Liver (tissue), 9 donors: ENCODE results near the gene CDH23. TPM values are rescaled to one million over a fixed set of nuclear protein-coding genes. Genes with fewer than 3 reads are reported as not detected.

ENCODE experiments used
- DNase-seq: peaks from one replicate; pipeline ENCODE4 v3.0.0-alpha.2; 2017; ENCODE audit warnings: low spot score
- H3K27ac ChIP-seq, 2 donors: one replicate each; pipeline ENCODE4 v1.7.0; 2013; ENCODE audit warnings: inconsistent platforms in 2 of 2, low read length in 2 of 2, control low read depth in 1 of 2, low read depth in 1 of 2, mild to moderate bottlenecking in 1 of 2
- H3K27me3 ChIP-seq, 4 donors: one replicate each; pipeline versions ENCODE4 v1.6.1 to v1.7.0; 2013; ENCODE audit warnings: low read length in 3 of 4, inconsistent platforms in 1 of 4, mild to moderate bottlenecking in 1 of 4, moderate library complexity in 1 of 4; ENCODE audit not compliant: control insufficient read depth in 4 of 4, insufficient read depth in 4 of 4
- H3K36me3 ChIP-seq, 4 donors: one replicate each; pipeline versions ENCODE4 v1.6.1 to v1.7.0; 2013; ENCODE audit warnings: low read length in 3 of 4, mild to moderate bottlenecking in 3 of 4, low read depth in 1 of 4, moderate library complexity in 1 of 4; ENCODE audit not compliant: control insufficient read depth in 4 of 4, insufficient read depth in 3 of 4
- H3K4me1 ChIP-seq, 4 donors: one replicate each; pipeline versions ENCODE4 v1.6.1 to v1.7.0; 2013; ENCODE audit warnings: low read length in 3 of 4, mild to moderate bottlenecking in 3 of 4, moderate library complexity in 1 of 4; ENCODE audit not compliant: control insufficient read depth in 4 of 4, insufficient read depth in 4 of 4
- H3K4me3 ChIP-seq, 3 donors: one replicate each; pipeline versions ENCODE4 v1.6.1 to v1.7.0; 2013; ENCODE audit warnings: low read length in 3 of 3, control low read depth in 1 of 3, low read depth in 1 of 3, mild to moderate bottlenecking in 1 of 3
- H3K9ac ChIP-seq, 2 donors: one replicate each; pipeline ENCODE4 v1.7.0; 2013; ENCODE audit warnings: low read length in 2 of 2, mild to moderate bottlenecking in 2 of 2, moderate library complexity in 2 of 2, control low read depth in 1 of 2, low read depth in 1 of 2
- H3K9me3 ChIP-seq, 4 donors: one replicate each; pipeline versions ENCODE4 v1.6.1 to v1.7.0; 2013; ENCODE audit warnings: low read length in 3 of 4; ENCODE audit not compliant: control insufficient read depth in 4 of 4
- FOXA2 ChIP-seq: IDR thresholded peaks from 2 replicates; pipeline ENCODE4 v1.6.1; 2016; ENCODE audit warnings: antibody characterized with exemption
- GABPA ChIP-seq, 2 donors: IDR thresholded peaks in 1 of 2; conservative IDR thresholded peaks in 1 of 2; 2 replicates each; pipeline ENCODE4 v1.6.1; 2016; ENCODE audit warnings: antibody characterized with exemption in 2 of 2, mild to moderate bottlenecking in 1 of 2, moderate library complexity in 1 of 2
- JUND ChIP-seq, 2 donors: IDR thresholded peaks; 2 replicates each; pipeline ENCODE4 v1.6.1; 2016; ENCODE audit warnings: antibody characterized with exemption in 2 of 2
- NR2F2 ChIP-seq: IDR thresholded peaks from 2 replicates; pipeline ENCODE4 v1.6.1; 2016; ENCODE audit warnings: antibody characterized with exemption
- RXRA ChIP-seq, 2 donors: IDR thresholded peaks; 2 replicates each; pipeline ENCODE4 v1.6.1; 2017 to 2018; ENCODE audit warnings: antibody characterized with exemption in 2 of 2, mild to moderate bottlenecking in 1 of 2
- SP1 ChIP-seq: IDR thresholded peaks from 2 replicates; pipeline ENCODE4 v1.6.1; 2018; ENCODE audit warnings: antibody characterized with exemption, mild to moderate bottlenecking
- WGBS: extraction: QIAGEN DNeasy Blood & Tissue Kit; methylation state at CpG from one replicate; pipeline ENCODE4 v1.1.7; 2013; 5-methylcytosine and 5-hydroxymethylcytosine counted together
- polyA plus RNA-seq, 2 donors: library from polyadenylated mRNA; stranded (reverse) in 1 of 2; unstranded in 1 of 2; fragments of 200-250 nt in 1 of 2; fragments of >200 nt in 1 of 2; fragmentation: Nextera tagmentation in 1 of 2; extraction: Ambion mirVana in 1 of 2; gene quantifications; one replicate each; pipeline versions ENCODE4 v1.2.1 to v1.2.3, GENCODE V29; 2013 to 2015
- total RNA-seq, 2 donors: library from RNA; depleted of rRNA; stranded (reverse); fragments of >200 nt; gene quantifications; one replicate each; pipeline ENCODE4 v1.2.3, GENCODE V29; 2014
- TF ChIP-seq, protein P1 (sequence below): IDR thresholded peaks from 2 replicates; pipeline ENCODE4 v1.6.1; 2016; ENCODE audit warnings: antibody characterized with exemption
- TF ChIP-seq, protein P2 (sequence below): fragments of 150-350 bp; IDR thresholded peaks from 2 replicates; pipeline ENCODE4 v1.5.1; 2017; ENCODE audit warnings: improper control_type of control experiment, low read depth, low read length; ENCODE audit not compliant: missing input control
- TF ChIP-seq, protein P3 (sequence below): IDR thresholded peaks from 2 replicates; pipeline ENCODE4 v1.6.1; 2016; ENCODE audit warnings: antibody characterized with exemption, mild to moderate bottlenecking
- donor health status: healthy.
- donor health status: healthy.
- donor health status: healthy.
- donor health status: healthy.
- donor health status: healthy.

CDH23 gene
- total and polyA plus RNA-seq, 4 donors = 1.5 to 4.7 (median 3.4) TPM

DNA sequence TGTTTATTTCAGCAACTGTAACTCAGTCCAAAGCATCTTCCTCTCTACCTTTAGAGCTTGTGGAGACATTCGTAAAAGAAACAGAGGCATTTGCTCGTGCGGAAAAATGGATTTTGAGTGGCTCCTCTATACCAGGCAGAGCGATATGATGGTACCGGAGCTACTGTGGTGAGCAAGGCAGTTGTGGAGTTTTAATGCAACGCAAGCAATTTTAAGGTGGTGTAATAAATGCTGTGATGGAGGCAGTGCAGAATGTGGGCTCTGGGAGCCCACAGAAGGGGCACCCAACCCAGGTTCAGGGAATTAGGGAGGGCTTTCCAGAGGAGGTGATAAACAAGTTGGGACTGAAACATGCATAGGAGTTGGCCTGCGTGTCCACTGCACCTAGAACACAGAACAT lies 149.5 kb downstream of the CDH23 start:
- Histone ChIP-seq H3K36me3 (no peaks in the 10 kb centered on the region), H3K27me3 (no peaks in the 10 kb centered on the region), H3K9ac (no peak overlapping the region), H3K27ac (no peak overlapping the region), H3K4me1 (no peaks in the 10 kb centered on the region), H3K9me3 (no peaks in the 10 kb centered on the region), H3K4me3 (no peak overlapping the region)
- TF ChIP-seq JUND (IDR thresholded peaks at IDR 0.05) = no peak
- 95% methylated on average over 7 of the region's 7 CpGs for WGBS
- no peak for DNase-seq

DNA sequence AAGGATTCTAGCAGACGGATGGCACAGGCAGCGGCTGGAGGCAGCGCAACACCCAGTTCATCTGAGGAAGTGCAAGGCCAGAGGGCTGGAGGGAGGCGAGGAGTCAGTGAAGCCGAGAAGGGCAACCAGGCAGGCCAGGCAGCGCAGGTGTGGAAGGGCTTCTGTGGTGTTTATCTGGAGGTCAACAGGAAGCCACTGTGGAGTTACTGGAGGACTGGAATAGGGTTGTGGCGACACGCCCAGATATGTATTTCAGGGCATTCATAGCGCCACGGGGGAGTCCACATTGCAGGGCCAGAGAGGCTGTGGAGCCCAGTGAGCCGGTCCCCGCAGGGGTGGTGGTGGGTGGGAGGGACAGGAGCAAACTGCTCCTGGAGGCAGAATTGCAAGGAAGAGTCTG lies 150.6 kb downstream of the CDH23 start:
- Histone ChIP-seq H3K27ac (no peak overlapping the region), H3K27me3 (no peaks in the 10 kb centered on the region), H3K9me3 (no peaks in the 10 kb centered on the region), H3K9ac (no peak overlapping the region), H3K4me3 (no peak overlapping the region), H3K4me1 (no peaks in the 10 kb centered on the region), H3K36me3 (no peaks in the 10 kb centered on the region)
- TF ChIP-seq, protein P1, sequence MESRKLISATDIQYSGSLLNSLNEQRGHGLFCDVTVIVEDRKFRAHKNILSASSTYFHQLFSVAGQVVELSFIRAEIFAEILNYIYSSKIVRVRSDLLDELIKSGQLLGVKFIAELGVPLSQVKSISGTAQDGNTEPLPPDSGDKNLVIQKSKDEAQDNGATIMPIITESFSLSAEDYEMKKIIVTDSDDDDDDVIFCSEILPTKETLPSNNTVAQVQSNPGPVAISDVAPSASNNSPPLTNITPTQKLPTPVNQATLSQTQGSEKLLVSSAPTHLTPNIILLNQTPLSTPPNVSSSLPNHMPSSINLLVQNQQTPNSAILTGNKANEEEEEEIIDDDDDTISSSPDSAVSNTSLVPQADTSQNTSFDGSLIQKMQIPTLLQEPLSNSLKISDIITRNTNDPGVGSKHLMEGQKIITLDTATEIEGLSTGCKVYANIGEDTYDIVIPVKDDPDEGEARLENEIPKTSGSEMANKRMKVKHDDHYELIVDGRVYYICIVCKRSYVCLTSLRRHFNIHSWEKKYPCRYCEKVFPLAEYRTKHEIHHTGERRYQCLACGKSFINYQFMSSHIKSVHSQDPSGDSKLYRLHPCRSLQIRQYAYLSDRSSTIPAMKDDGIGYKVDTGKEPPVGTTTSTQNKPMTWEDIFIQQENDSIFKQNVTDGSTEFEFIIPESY = no peak
- TF ChIP-seq, protein P2, sequence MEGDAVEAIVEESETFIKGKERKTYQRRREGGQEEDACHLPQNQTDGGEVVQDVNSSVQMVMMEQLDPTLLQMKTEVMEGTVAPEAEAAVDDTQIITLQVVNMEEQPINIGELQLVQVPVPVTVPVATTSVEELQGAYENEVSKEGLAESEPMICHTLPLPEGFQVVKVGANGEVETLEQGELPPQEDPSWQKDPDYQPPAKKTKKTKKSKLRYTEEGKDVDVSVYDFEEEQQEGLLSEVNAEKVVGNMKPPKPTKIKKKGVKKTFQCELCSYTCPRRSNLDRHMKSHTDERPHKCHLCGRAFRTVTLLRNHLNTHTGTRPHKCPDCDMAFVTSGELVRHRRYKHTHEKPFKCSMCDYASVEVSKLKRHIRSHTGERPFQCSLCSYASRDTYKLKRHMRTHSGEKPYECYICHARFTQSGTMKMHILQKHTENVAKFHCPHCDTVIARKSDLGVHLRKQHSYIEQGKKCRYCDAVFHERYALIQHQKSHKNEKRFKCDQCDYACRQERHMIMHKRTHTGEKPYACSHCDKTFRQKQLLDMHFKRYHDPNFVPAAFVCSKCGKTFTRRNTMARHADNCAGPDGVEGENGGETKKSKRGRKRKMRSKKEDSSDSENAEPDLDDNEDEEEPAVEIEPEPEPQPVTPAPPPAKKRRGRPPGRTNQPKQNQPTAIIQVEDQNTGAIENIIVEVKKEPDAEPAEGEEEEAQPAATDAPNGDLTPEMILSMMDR = no peak
- TF ChIP-seq SP1 (no peak), RXRA (IDR thresholded peaks at IDR 0.05) (no peak)
- DNase-seq = no peak
- 90% methylated on average over 12 of the region's 12 CpGs for WGBS

DNA sequence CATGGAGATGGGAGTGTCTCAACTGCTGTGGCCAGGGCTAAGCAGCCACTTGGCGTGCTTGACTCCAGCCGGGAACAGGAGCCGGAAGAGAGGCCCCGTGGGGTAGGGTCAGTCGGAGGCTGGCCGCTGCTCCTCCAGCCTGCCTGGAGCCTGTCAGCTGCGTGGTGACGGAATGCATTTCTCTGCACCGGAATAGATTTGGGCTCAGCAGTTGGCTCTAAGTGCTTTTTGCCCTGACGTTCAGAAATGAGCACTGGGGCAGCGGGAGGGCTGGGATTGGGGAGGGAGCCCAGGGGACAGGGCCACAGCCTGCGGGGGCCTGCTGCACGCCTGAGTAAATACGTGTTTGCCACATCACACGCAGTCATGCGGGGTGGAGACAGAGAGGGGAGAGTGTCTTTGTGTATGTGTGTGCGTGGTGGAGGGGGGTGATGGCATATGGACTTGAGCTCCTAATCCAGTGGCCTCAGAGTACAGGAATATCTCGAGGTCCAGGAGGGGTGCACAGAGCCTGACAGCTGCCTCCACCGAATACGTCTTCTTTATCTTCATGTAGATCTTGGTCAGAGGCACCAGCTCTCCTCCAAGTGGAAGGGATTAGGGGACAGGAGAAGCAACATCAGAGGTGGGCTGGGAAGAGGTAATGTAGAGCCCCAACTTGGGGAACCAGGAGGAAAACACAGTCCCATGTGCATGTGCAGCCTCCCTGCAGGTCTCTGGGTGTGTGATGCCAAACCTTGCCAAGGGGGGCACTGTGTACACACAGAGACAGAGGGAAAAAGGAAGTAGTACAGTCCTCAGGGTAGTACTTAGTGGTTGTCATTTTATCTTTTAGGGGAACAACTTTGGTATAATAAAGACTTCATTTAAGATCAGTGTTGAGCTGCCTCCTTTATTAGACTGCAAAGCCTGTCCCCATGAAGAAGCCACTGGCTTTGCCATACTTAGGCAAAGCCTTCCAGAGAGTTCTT lies 151.4 kb downstream of the CDH23 start:
- no peak overlapping the region for H3K9ac ChIP-seq
- TF ChIP-seq GABPA (IDR thresholded peaks at IDR 0.05 in 1 of 2, conservative IDR thresholded peaks at IDR 0.05 in 1 of 2) = no peak
- TF ChIP-seq, protein P3, sequence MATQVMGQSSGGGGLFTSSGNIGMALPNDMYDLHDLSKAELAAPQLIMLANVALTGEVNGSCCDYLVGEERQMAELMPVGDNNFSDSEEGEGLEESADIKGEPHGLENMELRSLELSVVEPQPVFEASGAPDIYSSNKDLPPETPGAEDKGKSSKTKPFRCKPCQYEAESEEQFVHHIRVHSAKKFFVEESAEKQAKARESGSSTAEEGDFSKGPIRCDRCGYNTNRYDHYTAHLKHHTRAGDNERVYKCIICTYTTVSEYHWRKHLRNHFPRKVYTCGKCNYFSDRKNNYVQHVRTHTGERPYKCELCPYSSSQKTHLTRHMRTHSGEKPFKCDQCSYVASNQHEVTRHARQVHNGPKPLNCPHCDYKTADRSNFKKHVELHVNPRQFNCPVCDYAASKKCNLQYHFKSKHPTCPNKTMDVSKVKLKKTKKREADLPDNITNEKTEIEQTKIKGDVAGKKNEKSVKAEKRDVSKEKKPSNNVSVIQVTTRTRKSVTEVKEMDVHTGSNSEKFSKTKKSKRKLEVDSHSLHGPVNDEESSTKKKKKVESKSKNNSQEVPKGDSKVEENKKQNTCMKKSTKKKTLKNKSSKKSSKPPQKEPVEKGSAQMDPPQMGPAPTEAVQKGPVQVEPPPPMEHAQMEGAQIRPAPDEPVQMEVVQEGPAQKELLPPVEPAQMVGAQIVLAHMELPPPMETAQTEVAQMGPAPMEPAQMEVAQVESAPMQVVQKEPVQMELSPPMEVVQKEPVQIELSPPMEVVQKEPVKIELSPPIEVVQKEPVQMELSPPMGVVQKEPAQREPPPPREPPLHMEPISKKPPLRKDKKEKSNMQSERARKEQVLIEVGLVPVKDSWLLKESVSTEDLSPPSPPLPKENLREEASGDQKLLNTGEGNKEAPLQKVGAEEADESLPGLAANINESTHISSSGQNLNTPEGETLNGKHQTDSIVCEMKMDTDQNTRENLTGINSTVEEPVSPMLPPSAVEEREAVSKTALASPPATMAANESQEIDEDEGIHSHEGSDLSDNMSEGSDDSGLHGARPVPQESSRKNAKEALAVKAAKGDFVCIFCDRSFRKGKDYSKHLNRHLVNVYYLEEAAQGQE = no peak
- no peak for TF ChIP-seq FOXA2
- peak; percentile 37 for TF ChIP-seq NR2F2
- H3K27me3 ChIP-seq = no peaks in the 10 kb centered on the region
- H3K36me3 ChIP-seq = no peaks in the 10 kb centered on the region
- H3K4me1 ChIP-seq = no peaks in the 10 kb centered on the region
- H3K4me3 ChIP-seq = no peak overlapping the region
- no peak overlapping the region for H3K27ac ChIP-seq
- H3K9me3 ChIP-seq = no peaks in the 10 kb centered on the region
- 75% methylated on average over 20 of the region's 20 CpGs for WGBS
- no peak for DNase-seq
